HUES6 (cell line): ENCODE measurements around the gene SLC35G6.
"Not testable (repeated sequence)": the region's sequence is repeated elsewhere in the genome, so short reads cannot be mapped to it uniquely, and the experiment has no call there.

ENCODE experiments used
- H3K27ac ChIP-seq: 2 replicates; pipeline ENCODE4 v1.7.0; 2013; ENCODE audit warnings: low read depth, mild to moderate bottlenecking, low read length, inconsistent platforms
- H3K27me3 ChIP-seq: 2 replicates; pipeline ENCODE4 v1.6.1; 2013; ENCODE audit warnings: low read length; ENCODE audit not compliant: control insufficient read depth, insufficient read depth
- H3K36me3 ChIP-seq: 2 replicates; pipeline ENCODE4 v1.6.1; 2013; ENCODE audit warnings: low read length; ENCODE audit not compliant: control insufficient read depth, insufficient read depth
- H3K4me1 ChIP-seq: 2 replicates; pipeline ENCODE4 v1.6.1; 2013; ENCODE audit warnings: low read length; ENCODE audit not compliant: control insufficient read depth, insufficient read depth
- H3K4me3 ChIP-seq: 2 replicates; pipeline ENCODE4 v1.5.1; 2013; ENCODE audit warnings: low read depth, low read length
- H3K9ac ChIP-seq: one replicate; pipeline ENCODE4 v1.6.1; 2013; ENCODE audit warnings: mild to moderate bottlenecking, low read length
- H3K9me3 ChIP-seq: 2 replicates; pipeline ENCODE4 v1.6.1; 2013; ENCODE audit warnings: low read depth, low read length; ENCODE audit not compliant: control insufficient read depth, insufficient read depth

Gene SLC35G6

GRCh38 chr17:7462474-7463371, 18.5 kb upstream of the SLC35G6 start:
- H3K9me3 ChIP-seq, result no peaks in the 10 kb centered on the region
- H3K9ac ChIP-seq, result no peak overlapping the region
- no peak overlapping the region for H3K4me3 ChIP-seq
- peaks cover 9% of the 10 kb centered on the region for H3K4me1 ChIP-seq
- no peaks in the 10 kb centered on the region for H3K27me3 ChIP-seq
- peaks cover 27% of the 10 kb centered on the region for H3K36me3 ChIP-seq
- no peak overlapping the region for H3K27ac ChIP-seq

- Histone ChIP-seq H3K4me3 (no peak overlapping the region), H3K4me1 (peaks cover 9% of the 10 kb centered on the region), H3K9me3 (no peaks in the 10 kb centered on the region), H3K36me3 (peaks cover 27% of the 10 kb centered on the region), H3K27ac (no peak overlapping the region), H3K27me3 (no peaks in the 10 kb centered on the region), H3K9ac (no peak overlapping the region)
Observed at GRCh38 chr17:7463372-7463846, 17.8 kb upstream of the SLC35G6 start.

- no peak overlapping the region for H3K9ac ChIP-seq
- H3K27me3 ChIP-seq, result no peaks in the 10 kb centered on the region
- peaks cover 27% of the 10 kb centered on the region for H3K36me3 ChIP-seq
- no peak overlapping the region for H3K27ac ChIP-seq
- peaks cover 9% of the 10 kb centered on the region for H3K4me1 ChIP-seq
- H3K9me3 ChIP-seq, result no peaks in the 10 kb centered on the region
- no peak overlapping the region for H3K4me3 ChIP-seq
Observed at GRCh38 chr17:7464081-7464480, 17.2 kb upstream of the SLC35G6 start.

GRCh38 chr17:7465597-7466275, 15.5 kb upstream of the SLC35G6 start:
- peaks cover 27% of the 10 kb centered on the region for H3K36me3 ChIP-seq
- H3K4me3 ChIP-seq, result no peak overlapping the region
- H3K4me1 ChIP-seq, result peaks cover 9% of the 10 kb centered on the region
- H3K9ac ChIP-seq, result no peak overlapping the region
- no peaks in the 10 kb centered on the region for H3K27me3 ChIP-seq
- no peak overlapping the region for H3K27ac ChIP-seq
- H3K9me3 ChIP-seq, result no peaks in the 10 kb centered on the region

GRCh38 chr17:7466318-7466638, 15.0 kb upstream of the SLC35G6 start:
- Histone ChIP-seq H3K9ac (no peak overlapping the region), H3K36me3 (peaks cover 27% of the 10 kb centered on the region), H3K4me3 (no peak overlapping the region), H3K27ac (no peak overlapping the region), H3K27me3 (no peaks in the 10 kb centered on the region), H3K9me3 (no peaks in the 10 kb centered on the region), H3K4me1 (peaks cover 5% of the 10 kb centered on the region)

GRCh38 chr17:7466639-7467341, 14.5 kb upstream of the SLC35G6 start:
- no peak overlapping the region for H3K9ac ChIP-seq
- H3K27me3 ChIP-seq, result no peaks in the 10 kb centered on the region
- no peak overlapping the region for H3K27ac ChIP-seq
- no peak overlapping the region for H3K4me3 ChIP-seq
- H3K36me3 ChIP-seq, result peaks cover 27% of the 10 kb centered on the region
- H3K9me3 ChIP-seq, result no peaks in the 10 kb centered on the region
- H3K4me1 ChIP-seq, result no peaks in the 10 kb centered on the region; the same call in 1 of the 2 replicates

GRCh38 chr17:7467498-7467897, 13.7 kb upstream of the SLC35G6 start:
- Histone ChIP-seq H3K9ac (no peak overlapping the region), H3K36me3 (peaks cover 27% of the 10 kb centered on the region)

GRCh38 chr17:7468290-7468689, 13.0 kb upstream of the SLC35G6 start:
- Histone ChIP-seq H3K4me3 (no peak overlapping the region), H3K9me3 (no peaks in the 10 kb centered on the region), H3K36me3 (peaks cover 20% of the 10 kb centered on the region), H3K9ac (no peak overlapping the region), H3K27ac (no peak overlapping the region), H3K27me3 (no peaks in the 10 kb centered on the region), H3K4me1 (no peaks in the 10 kb centered on the region)

More at GRCh38 chr17:7467498-7467897, 13.7 kb upstream of the SLC35G6 start:
- Histone ChIP-seq H3K27me3 (no peaks in the 10 kb centered on the region), H3K27ac (no peak overlapping the region), H3K9me3 (no peaks in the 10 kb centered on the region), H3K4me3 (no peak overlapping the region), H3K4me1 (no peaks in the 10 kb centered on the region)

- Histone ChIP-seq H3K36me3 (peaks cover 14% of the 10 kb centered on the region), H3K27ac (no peak overlapping the region), H3K4me3 (no peak overlapping the region), H3K9ac (no peak overlapping the region), H3K4me1 (no peaks in the 10 kb centered on the region), H3K27me3 (no peaks in the 10 kb centered on the region), H3K9me3 (no peaks in the 10 kb centered on the region)
Observed at GRCh38 chr17:7468804-7469389, 12.3 kb upstream of the SLC35G6 start.

- H3K4me3 ChIP-seq, H3K27me3 ChIP-seq, H3K9ac ChIP-seq, H3K27ac ChIP-seq, H3K9me3 ChIP-seq, H3K4me1 ChIP-seq: not testable (repeated sequence)
- peaks cover 12% of the 10 kb centered on the region for H3K36me3 ChIP-seq
Observed at GRCh38 chr17:7469843-7470242, 11.4 kb upstream of the SLC35G6 start.
